Fibroblast of lung (primary cell): ENCODE results near the gene ERICH2.

Experiments used
- CTCF ChIP-seq, 2 donors: IDR thresholded peaks in 1 of 2; conservative IDR thresholded peaks in 1 of 2; 1 replicate in 1 of 2; 2 replicates in 1 of 2; pipeline ENCODE4 v1.5.1; 2011 to 2012; ENCODE audit warnings: low read length in 2 of 2, control low read depth in 1 of 2, inconsistent platforms in 1 of 2, low read depth in 1 of 2, mild to moderate bottlenecking in 1 of 2
- EZH2 ChIP-seq: IDR thresholded peaks from 2 replicates; pipeline ENCODE4 v1.5.1; 2012; ENCODE audit warnings: low read length, control low read depth, mild to moderate bottlenecking; ENCODE audit errors: missing control alignments

GRCh38 chr2:170770606-170771420 is 635 bp downstream of the ERICH2 start:
- TF ChIP-seq CTCF (conservative IDR thresholded peaks at IDR 0.05 in 1 of 2, IDR thresholded peaks at IDR 0.05 in 1 of 2; ENCODE audit: low read depth in 1 of 2, low read length in 2 of 2) (no peak), EZH2 (no peak)
